Stimulated activated CD4-positive, alpha-beta T cell treated with anti-CD3 and anti-CD28 coated beads, Interleukin-2, amount 100 ng/mL, for 48 hours (primary cell): ENCODE measurements around the gene RDH12.
"Not testable (repeated sequence)": the region's sequence is repeated elsewhere in the genome, so short reads cannot be mapped to it uniquely, and the experiment has no call there.

Source experiments
- DNase-seq, 2 donors: peaks; one replicate each; pipeline ENCODE4 v3.0.0-alpha.2; 2020

Gene RDH12

DNA sequence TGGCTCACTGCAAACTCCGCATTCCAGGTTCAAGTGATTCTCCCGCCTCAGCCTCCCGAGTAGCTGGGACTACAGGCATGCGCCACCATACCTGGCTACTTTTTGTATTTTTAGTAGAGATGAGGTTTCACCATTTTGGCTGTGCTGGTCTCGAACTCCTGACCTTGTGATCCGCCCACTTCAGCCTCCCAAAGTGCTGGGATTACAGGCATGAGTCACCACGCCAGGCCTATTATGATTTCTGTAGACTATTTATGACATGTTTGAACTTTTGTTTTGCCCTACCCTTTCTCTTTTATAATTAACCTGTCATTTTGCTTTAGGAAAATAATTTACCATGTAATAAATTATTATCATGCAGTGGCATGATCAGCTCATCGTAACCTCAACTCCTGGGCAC lies at the start of gene RDH12:
Gene RDH12, plus strand, starts transcription at position 395 of the 400 bp plus-strand sequence. CDS start 20,757 bp downstream, outside the sequence.
- DNase-seq = not testable (repeated sequence)

DNA sequence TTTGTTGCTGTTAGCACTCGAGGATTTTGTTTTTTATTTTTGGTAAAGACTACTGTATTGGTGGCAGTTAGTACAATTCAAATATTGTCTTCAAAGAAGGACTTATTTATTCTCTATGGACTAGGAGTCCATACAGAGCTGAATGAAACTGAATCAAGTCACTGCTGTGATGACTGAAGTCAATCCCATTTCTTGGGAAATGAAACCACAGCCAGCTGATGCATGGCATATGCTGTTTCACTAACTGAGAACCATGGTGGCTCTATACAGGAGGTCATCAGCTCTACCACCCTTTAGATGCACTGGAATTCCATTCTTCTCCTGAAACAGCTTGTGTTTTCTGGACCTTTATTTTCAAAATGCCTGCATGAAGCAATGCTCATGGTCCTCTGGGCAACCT lies 49.5 kb upstream of the RDH12 start:
- no peak for DNase-seq

DNA sequence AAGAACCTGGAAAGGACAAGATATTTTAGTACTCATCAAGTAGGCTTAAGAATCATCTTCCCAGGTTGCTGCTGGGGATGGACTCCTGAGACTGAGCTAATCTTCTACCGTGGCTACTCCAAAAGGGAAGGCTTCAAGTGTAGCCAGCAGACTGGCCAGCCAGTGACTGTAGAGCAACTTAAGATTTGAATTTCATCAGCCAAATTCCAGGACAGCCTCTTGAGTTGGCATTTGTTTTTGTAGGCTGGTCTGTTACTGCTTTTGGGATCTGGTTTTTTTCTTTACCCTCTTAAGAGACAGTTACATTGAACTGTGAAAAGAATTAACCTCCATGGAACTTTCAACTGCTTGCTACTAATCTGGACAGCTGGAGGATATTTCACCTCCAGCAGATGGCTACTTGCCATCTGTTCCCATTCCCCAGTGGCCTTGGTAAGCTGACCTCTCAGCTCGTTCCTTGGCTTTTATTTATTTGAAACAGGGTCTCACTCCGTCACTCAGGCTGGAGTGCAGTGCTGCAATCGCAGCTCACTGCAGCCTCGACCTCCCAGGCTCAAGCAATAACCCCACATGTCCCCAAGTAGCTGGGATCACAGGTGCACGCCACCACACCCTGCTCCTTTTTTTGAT lies 47.9 kb upstream of the RDH12 start:
- no peak for DNase-seq

DNA sequence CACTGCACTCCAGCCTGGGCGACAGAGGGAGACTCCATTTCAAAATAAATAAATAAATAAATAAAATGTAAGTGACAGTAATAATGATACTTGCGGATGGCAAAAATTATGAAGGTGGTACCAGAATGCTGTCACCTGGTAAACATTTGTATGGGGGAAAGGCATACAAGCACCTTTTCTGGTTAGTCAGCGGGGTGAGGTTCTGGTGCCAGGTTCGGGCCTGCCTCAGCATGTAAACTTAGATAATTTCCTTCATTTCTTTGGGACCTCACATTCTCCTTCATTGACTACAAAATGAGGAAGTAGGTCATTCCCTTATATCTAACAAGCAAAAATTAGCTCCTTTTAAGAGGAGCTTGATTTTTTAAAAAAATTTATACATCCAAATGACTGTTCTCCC lies 38.1 kb upstream of the RDH12 start:
- DNase-seq = no peak

DNA sequence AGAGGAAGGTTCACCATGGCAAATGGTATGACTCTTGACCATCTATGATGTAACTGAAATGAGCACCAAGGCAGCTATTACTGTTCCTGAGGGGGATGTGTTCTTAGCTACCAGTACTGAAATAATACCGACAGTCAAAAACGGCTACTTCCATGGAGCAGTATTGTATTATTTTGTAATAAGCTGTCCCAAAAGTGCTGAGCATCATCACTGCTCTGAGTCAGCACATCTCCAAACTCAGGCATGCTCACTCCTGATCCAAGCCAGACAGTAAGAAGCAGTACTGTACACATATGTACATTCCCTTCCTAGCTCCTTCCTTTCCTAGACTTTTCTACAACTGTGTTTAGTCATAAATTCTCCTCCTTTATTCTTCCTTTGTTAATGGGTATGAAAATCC lies 35.8 kb upstream of the RDH12 start:
- DNase-seq = no peak

DNA sequence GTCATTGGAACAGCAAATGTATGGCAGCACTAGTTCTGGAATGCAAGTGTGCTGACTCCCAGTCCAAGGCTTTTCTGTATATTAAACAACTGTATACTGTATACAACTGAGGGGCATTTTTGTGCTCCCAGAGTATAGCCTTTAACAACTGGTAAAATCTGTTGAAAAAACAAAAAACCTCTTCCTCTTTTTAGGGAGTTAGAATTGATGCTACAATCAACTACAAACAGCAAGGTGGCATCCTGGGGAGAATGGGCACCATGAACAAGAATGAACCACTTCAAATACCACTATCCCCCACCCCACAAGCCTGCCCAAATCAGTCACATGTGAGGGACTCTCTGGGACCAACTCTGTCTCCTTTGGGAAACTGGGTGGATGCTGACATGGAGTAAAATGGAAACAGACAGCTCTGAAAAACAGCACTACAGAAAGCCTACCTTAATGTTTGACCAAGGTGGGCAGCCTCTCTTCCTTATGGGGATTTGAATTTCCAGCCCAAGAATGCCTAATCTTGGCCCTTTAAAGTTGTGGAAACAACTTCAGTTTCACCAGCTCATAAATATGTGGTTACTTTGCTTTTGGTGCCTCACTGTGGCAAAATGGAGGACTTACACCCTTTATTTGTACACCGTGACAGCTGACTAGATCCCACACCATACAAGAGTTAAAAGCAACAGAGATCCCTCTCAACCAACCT lies 34.8 kb upstream of the RDH12 start:
- DNase-seq = no peak

DNA sequence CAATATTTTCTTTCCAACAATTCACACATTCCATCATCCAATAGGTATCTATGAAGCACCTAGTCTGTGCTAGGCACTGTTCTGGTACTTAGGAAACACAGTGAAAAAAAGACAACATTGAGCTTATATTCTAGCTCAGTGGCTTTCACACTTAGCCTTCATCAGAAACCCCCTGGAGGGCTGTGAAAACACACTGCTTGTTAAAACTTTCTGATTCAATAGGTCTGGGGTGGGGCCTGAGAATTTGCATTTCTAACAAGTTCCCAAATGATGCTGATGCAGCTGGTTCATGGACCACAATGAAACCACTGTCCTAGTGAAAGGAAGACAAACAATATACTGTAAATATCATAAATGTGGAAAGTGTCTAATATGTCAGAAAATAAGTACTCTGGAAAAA lies 33.1 kb upstream of the RDH12 start:
- DNase-seq = no peak

DNA sequence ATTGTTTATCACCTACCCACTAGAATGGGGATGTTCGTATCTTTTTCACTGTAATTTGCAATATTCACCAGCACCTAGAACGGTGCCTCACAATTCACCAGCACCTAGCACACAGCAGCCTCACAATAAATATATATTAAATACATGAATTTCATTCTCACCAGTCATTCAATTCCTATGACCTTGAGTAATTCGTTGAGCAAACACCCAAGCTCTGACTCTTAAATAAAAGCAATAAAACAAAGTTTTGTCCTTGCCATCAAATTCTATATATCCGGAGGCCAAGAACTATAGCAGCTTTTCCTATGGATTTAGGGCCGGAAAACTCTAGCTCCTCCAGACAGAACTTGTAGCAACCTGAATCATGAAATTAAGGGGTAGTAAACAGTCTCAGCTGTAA lies 28.2 kb upstream of the RDH12 start:
- DNase-seq = no peak

DNA sequence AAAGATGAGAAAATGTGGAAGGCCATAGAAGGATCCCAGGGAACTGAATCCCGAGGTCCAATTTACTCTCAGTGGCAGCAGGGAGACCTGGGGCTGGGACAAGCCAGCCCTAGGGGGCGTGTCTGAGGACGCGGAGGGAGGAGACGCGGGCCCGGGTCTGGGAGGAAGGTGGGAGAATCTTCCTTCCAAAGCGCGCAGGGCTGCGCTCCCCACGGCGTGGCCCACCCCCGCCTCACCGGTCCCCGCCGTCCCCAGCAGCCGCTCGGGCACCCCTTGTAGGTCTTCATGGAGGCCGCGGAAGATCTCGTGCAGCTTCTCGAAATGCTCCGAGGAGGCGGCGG lies 27.6 kb upstream of the RDH12 start:
- DNase-seq = peak; percentile 40 to 41

DNA sequence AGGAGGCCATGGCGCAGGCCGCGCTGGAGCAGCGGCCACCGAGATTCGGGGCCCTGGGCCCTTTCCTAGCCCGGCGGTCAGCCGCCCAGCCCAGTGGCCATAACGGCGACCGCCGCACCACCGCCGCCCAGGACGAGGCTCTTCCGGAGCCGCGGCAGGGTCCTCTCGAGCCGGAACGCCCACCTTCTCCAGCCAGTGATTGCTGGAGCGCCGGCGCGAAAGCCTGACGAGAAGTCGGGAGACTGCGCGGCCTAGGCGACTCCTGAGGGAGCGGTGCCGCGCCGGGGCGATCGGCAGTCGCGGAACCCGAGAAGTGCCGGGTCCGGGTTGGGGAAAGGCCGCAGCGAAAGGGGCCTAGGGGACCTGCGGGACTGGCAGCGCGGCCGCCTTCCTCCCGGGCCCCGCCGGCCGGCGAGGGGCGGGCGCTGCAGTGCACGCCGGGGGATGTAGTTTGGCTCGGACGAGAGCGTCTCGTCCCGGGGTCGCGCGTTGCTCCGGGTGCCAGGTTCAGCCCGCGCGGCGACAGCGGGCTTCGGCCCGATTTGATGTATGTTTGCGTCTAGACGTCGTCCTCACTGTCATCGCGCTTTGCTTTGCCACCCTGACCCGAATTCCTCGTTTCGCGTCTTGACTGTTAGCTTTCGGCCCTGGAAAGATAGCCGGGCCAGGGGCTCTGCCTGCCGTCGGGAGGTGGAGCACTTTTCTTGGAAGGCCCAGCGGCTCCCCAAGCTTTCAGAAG lies 27.0 kb upstream of the RDH12 start, which contains the start of gene VTI1B:
Gene VTI1B, minus strand, starts transcription at position 153 of the 739 bp plus-strand sequence. Its CDS starts 143 bp downstream, at position 10.
- DNase-seq = peak; percentile 65 to 68

DNA sequence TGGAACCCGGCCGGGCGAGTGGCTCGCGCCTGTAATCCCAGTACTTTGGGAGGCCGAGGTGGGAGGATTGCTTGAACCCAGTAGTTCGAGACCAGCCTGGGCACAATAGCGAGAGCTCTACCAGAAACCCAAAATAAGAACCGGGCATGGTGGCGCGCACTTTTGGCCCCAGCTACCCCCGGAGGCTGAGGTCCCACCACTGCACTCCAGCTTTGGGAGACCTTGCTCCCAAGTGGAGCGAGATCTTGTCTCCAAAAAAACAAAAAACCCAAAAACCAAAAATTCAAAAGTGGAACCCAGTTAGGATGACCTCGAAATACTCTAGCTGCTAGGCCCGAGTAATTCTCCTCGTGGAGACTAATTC lies 26.5 kb upstream of the RDH12 start:
- DNase-seq = no peak

DNA sequence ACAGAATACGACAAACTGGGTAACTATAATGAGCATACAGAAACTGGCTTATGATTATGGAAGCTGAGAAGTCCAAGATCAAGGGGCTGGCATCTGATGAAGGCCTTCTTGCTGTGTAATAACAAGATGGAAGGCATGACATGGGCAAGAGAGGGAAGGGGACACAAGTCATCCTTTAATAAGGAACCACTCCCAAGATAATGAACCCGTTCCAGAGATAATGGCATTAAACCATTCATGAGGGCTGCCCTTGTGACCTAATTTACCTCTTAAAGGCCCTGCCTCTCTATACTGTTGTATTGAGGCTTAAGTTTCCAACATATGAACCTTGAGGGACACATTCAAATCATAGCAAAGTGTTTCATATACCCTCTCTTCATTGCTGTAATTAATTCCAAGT lies 22.7 kb upstream of the RDH12 start:
- DNase-seq = no peak

DNA sequence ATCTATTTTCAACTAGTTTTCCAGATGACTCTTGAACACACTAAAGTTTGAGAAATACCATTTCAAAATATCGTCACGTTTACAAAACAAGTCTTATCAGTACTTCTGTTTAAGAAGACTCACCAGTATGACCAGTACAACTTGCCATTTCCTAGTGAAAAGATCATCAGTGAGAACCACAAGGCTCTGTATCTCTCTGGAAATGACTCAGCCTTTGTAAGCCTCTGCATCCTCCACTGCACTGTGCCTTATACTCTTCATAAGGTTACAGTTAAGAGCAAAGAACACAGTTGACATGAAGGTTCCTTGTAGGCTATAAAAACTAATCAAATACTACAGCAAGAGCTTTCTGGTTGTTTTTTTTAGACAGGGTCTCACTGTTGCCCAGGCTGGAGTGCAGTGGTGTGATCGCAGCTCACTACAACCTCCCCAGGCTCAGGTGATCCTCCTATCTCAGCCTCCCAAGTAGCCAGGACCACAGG lies 21.5 kb upstream of the RDH12 start:
- DNase-seq = no peak

DNA sequence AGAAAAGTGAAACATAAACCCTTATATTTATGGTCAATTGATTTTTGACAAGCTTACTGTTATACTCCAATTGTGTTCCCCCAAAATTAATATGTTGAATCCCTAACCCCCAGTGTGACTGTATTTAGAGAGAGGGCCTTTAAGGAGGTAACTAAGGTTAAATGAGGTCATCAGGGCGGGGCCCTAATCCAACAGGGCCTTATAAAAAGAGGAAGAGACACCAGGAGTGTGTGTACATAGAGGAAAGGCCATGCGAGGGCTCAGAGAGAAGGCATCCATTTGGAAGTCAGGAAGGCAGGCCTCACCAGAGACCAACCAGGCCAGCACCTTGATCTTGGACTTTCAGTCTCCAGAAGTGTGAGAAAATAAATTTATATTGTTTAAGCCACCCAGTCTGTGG lies 20.7 kb upstream of the RDH12 start:
- DNase-seq = no peak

DNA sequence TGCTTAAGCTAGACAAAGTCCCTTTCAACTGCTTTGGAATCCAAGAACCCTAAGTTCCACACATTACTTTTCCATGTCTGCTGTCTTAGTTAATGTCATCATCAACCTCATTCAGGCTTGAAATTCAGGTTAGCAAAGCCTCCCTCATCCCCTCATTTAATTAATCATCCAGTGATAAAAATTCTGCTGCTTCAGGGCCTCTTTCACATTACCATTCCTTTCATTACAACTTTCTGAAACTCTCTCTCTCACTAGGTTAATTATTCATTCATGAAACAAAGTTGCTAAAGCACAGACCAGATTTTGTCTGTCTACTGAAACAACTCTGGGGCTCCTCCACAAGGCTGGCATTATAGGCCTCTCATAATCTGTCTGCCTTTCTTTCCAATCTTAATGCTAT lies 17.8 kb upstream of the RDH12 start:
- DNase-seq = no peak

DNA sequence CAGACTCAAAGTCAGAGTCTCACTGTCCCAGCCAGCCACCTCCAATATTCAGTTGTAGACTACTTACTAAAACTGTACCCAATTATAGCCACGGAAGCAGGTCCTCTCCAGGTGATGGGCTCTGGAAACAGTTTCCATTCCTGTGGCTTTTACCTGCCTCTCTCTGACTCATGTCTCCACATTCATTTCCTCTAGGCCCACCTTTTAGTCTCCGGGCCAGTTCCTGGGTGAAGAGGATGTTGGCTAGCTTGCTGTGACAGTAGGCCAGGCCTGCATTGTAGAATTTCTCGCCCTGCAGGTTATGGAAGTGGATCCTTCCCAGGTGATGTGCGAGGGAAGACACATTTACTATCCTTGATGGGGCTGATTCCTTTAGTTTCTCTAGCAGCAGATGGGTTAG lies 11.7 kb upstream of the RDH12 start:
- no peak for DNase-seq

DNA sequence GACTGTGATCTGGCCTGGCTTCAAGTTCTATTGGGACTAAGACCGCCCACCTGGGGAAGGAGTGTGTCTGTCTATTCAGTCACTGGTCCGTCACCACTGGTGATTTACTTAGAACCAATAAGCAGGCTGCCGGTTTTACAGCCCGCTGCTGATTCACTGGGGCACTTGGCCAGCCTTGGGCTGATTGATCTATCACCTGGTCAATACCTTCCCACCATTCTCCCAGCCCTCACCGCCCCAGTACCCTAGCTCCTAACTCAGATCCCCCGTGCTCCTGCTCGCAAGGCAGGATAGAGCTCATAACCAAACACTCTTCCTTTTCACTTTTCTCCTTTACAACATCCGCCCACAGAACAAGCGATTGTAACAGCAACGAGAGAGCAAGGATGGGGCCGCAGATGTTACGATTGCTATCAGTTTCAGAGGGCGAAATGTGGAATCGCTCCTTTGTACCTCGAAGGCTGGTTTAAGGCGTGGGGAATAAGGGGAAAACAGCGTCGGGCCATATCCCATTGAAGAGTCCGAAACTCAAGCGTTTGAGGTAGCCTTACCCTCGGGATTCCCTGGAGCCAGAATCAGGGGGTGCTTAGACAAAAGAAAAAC lies 6.8 kb upstream of the RDH12 start:
- DNase-seq = peak; percentile 65 to 67

DNA sequence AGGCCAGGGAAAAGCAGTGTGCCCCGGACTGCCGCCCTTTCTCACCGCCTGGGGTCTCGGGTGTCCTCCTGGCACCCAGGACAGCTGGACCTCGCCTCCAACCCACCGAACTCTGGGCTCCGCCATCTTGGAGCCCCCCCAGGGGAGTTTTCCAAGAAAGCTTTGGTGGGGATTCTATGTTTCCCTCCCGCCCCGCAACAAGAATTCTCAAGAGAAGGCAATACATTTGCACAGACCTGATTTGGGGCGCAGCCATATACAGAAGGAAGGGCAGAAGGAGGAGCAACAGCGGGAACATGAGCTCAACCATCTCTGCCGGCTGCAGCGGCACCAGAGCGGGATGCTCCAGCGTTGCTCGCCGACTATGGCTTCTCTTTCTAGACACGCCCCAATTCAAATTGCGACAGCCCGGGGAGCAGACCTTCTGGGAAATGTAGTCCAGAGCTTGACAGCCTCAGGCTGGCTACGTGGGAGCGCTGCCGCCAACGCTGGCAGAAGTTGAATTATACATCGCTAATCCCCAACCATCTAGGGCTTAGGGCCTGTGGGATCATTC lies 6.2 kb upstream of the RDH12 start, which contains the start of gene RDH11:
Gene RDH11, minus strand, starts transcription at position 371 of the 556 bp plus-strand sequence. Its CDS starts 61 bp downstream, at position 310.
- peak; percentile 70 to 71 for DNase-seq

DNA sequence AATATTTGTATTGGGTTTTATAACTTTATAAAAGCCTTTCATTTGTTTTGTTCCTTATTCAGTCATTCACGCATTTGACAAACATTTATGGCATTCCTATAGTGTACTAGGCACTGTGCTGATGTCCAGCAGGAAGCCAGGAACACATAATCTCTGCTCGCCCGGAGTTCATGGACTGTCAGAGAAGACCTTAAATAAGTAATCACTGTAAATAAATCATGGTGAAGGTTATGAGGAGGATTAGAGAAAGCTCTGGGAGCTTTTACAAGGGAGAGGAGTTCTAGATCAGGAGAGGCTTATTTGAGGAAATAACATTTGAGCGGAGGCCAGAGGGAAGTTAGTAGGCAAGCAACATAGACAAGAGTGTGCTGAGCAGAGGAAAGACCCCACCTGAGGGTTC lies 4.7 kb upstream of the RDH12 start:
- DNase-seq = no peak

DNA sequence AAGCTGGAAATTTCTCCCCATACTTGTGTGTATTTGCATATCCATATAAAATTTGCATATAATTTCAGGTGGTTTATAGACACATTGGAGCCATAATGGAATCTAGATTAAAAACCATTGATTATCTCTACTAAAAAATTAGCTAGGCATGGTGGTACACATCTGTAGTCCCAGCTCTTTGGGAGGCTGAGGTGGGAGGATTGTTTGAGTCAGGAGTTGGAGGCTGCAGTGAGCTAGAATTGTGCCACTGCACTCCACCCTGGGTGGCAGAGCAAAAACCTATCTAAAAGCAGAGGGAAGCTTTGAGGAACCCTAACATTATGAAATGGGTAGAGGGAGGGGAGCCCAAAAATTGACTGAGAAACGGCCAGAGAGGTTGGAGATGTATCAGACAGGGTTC lies 3.5 kb upstream of the RDH12 start:
- no peak for DNase-seq

DNA sequence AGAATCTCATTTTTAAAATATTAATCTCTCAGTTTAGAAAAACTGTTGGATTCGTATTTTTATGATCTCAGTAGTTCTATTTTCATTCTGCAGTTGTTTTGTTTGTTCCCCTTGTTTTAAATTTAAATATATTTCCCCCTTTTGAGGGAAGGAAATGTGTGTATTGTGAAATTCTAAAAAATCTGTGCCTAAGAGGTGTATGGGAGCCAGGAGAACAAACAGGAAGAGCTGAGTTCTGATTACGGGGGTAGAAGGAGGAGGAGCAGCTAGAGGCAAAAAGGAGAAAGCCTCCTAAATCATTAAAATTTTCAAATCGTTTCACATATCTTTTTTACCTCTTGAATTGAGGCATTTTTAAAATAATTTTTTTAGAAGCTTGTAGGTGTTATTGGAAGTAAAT lies 2.3 kb downstream of the RDH12 start:
- no peak for DNase-seq

DNA sequence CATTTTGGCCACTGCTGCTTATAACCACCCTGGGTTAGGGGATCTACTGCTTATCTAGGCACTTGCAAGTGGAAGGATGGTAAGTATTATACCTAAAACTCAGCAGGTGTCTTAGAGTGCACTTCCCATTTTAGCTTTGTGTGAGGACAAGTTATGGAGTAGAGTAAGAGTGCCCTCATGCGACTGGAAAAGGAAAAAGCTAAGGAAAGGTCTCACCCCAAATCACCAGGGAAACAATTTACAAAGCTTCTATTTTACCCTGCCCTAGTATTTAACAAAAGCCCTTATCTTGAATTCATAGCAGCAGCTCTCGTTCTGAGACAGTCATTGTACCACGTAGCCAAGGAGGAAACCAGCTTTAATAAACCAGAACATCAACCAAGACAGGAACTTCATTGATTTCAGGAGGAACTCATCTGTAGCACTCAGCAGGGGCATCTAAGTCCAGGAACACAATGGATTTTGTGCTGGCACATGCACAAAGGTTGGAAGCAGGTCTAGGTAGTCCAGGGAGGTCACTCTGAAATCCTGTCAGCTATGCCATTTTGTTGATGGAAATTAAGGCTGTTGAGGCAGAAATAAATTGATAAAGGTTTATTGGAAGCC lies 2.9 kb downstream of the RDH12 start:
- DNase-seq = peak in 1 of 2 donors; percentile 19

DNA sequence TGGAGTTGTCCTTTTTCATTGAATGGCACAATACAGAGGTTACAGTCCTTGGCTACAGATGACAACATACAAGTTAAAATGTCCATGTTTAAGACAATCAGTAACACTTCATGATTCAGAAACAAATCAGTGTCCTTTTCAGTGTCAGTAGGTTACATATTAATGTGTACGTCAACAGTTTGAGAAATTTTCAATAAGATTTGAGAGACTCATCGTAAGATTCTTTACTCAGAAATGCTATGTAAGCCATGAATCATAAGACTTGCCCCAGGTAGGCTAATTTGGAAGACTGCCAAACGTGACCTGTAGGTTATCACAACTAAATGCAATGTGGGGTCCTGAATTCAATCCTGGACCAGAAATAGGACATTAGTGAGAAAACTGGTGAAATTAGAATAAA lies 3.5 kb downstream of the RDH12 start:
- DNase-seq = no peak
